KMS-11 (cell line): ENCODE measurements around the gene FRMD4A.

Experiments
- H2AFZ ChIP-seq: fragments of 200-600 bp; sonication (generic); 2 replicates; pipeline ENCODE4 v1.6.1; 2016; ENCODE audit warnings: antibody characterized with exemption, mixed run types, low read depth
- H3K27ac ChIP-seq: fragments of 200-600 bp; sonication (generic); 2 replicates; pipeline ENCODE4 v1.6.1; 2016; ENCODE audit warnings: mild to moderate bottlenecking, mixed run types
- H3K27me3 ChIP-seq: fragments of 200-600 bp; sonication (generic); 2 replicates; pipeline ENCODE4 v1.6.1; 2017; ENCODE audit warnings: mild to moderate bottlenecking, low read depth, mixed run types, moderate library complexity; ENCODE audit not compliant: insufficient read depth
- H3K36me3 ChIP-seq: fragments of 200-600 bp; sonication (generic); 2 replicates; pipeline ENCODE4 v1.6.1; 2017; ENCODE audit warnings: mild to moderate bottlenecking, mixed run types; ENCODE audit not compliant: insufficient read depth
- H3K4me1 ChIP-seq: fragments of 200-600 bp; sonication (generic); 2 replicates; pipeline ENCODE4 v1.6.1; 2016; ENCODE audit warnings: mild to moderate bottlenecking, low read depth, mixed run types; ENCODE audit not compliant: poor library complexity, severe bottlenecking
- H3K4me2 ChIP-seq: fragments of 200-600 bp; sonication (generic); 2 replicates; pipeline ENCODE4 v1.7.0; 2016; ENCODE audit warnings: mild to moderate bottlenecking, mixed run types
- H3K4me3 ChIP-seq: fragments of 200-600 bp; sonication (generic); IDR thresholded peaks from 2 replicates; pipeline ENCODE4 v1.6.1; 2017; ENCODE audit warnings: low read depth, low read length, mixed read lengths; ENCODE audit not compliant: insufficient read depth
- H3K79me2 ChIP-seq: fragments of 200-600 bp; sonication (generic); 2 replicates; pipeline ENCODE4 v1.6.1; 2016; ENCODE audit warnings: low read depth, mixed run types; ENCODE audit not compliant: insufficient read depth
- H3K9ac ChIP-seq: fragments of 200-600 bp; sonication (generic); 2 replicates; pipeline ENCODE4 v1.6.1; 2016; ENCODE audit warnings: mild to moderate bottlenecking, mixed run types
- H4K20me1 ChIP-seq: fragments of 200-600 bp; sonication (generic); 2 replicates; pipeline ENCODE4 v1.6.1; 2016; ENCODE audit warnings: mild to moderate bottlenecking, mixed run types; ENCODE audit not compliant: insufficient read depth
- TF ChIP-seq, protein P1 (sequence below): fragments of 200-600 bp; sonication (generic); conservative IDR thresholded peaks from 2 replicates; pipeline ENCODE4 v1.6.1; 2017; ENCODE audit warnings: low read depth, mild to moderate bottlenecking, antibody characterized with exemption, low read length, moderate library complexity, mixed read lengths

The FRMD4A gene

DNA sequence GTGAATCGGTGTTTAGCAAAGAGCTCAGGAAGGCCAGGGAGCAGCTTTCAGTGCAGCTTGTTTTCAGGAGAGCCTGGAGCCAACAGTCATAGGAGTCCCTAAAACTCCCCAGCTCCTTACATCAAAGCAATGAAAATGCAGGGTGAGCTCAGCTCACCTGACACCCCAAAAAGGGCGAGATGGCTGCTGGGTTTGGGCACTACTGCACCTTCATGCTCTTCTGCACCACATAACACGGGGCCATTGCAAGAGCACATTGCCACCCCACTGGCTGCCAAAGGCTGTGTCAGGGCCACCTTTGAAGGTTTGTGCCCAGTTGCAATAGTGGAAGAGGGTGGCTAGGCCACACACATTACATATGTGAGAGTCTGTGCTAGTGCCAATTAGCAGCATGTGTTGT lies 25.0 kb upstream of the FRMD4A start:
- Histone ChIP-seq H4K20me1 (no peaks in the 10 kb centered on the region), H3K4me3 (no peak overlapping the region), H3K27ac (no peak overlapping the region), H3K4me1 (no peaks in the 10 kb centered on the region), H3K4me2 (no peak overlapping the region), H3K36me3 (no peaks in the 10 kb centered on the region), H3K27me3 (no peaks in the 10 kb centered on the region), H3K79me2 (no peaks in the 10 kb centered on the region), H3K9ac (no peak overlapping the region), H2AFZ (no peak overlapping the region)
- TF ChIP-seq, protein P1, sequence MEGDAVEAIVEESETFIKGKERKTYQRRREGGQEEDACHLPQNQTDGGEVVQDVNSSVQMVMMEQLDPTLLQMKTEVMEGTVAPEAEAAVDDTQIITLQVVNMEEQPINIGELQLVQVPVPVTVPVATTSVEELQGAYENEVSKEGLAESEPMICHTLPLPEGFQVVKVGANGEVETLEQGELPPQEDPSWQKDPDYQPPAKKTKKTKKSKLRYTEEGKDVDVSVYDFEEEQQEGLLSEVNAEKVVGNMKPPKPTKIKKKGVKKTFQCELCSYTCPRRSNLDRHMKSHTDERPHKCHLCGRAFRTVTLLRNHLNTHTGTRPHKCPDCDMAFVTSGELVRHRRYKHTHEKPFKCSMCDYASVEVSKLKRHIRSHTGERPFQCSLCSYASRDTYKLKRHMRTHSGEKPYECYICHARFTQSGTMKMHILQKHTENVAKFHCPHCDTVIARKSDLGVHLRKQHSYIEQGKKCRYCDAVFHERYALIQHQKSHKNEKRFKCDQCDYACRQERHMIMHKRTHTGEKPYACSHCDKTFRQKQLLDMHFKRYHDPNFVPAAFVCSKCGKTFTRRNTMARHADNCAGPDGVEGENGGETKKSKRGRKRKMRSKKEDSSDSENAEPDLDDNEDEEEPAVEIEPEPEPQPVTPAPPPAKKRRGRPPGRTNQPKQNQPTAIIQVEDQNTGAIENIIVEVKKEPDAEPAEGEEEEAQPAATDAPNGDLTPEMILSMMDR: no peak

DNA sequence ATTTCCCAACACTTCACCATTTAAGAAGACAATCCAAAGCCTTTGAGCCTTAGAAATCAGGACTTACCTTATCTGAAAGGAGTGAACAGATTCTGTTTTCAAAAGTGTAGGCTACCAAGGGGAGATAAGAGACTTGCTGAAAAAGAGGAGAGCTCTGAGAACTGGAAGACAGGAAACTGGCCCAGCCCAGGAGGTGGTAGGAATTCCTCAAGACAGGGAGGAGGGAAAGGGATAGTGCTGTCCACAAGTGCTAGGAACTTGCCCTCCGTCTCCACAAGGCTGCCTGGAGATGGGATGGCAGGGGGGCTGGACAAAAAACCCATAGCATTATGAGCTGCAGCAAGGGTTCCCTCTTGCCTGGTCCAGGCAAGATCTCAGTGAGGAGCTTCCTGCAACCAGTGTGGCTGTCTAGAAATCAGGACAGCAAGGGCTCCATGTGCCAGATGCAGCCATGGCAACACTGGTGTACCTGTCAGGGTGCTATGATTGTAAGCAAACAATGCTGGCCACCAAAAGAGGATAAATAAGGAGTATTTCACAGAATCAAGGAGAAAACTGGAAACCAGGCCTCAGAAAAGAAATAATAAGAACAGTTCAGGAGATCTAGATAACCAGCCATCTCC lies 22.7 kb upstream of the FRMD4A start:
- H3K27ac ChIP-seq: no peak overlapping the region
- no peaks in the 10 kb centered on the region for H3K27me3 ChIP-seq
- no peaks in the 10 kb centered on the region for H3K79me2 ChIP-seq
- no peaks in the 10 kb centered on the region for H3K4me1 ChIP-seq
- no peak overlapping the region for H3K9ac ChIP-seq
- H3K4me2 ChIP-seq: no peak overlapping the region
- H3K36me3 ChIP-seq: no peaks in the 10 kb centered on the region
- TF ChIP-seq, protein P1: no peak
- no peak overlapping the region for H3K4me3 ChIP-seq
- H2AFZ ChIP-seq: no peak overlapping the region
- H4K20me1 ChIP-seq: no peaks in the 10 kb centered on the region

DNA sequence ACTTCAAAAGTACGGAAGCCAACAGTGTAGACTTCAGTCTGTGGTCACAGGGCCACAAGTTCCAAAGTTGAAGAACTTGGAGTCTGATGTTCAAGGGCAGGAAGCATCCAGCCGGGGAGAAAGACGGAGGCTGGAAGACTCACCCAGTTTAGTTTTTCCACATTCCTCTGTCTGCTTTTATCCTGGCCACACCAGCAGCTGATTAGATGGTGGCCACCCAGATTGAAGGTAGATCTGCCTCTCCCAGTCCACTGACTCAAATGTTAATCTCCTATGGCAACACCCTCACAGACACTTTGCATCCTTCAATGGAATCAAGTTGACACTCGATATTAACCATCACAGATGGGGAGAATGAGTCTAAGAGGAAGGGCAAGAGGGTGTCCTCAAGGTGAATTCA lies 19.3 kb upstream of the FRMD4A start:
- Histone ChIP-seq H3K4me2 (no peak overlapping the region), H3K79me2 (no peaks in the 10 kb centered on the region), H3K36me3 (no peaks in the 10 kb centered on the region), H3K27ac (no peak overlapping the region), H3K27me3 (no peaks in the 10 kb centered on the region), H3K4me1 (no peaks in the 10 kb centered on the region), H3K9ac (no peak overlapping the region), H2AFZ (no peak overlapping the region), H3K4me3 (no peak overlapping the region), H4K20me1 (no peaks in the 10 kb centered on the region)
- TF ChIP-seq, protein P1: no peak

DNA sequence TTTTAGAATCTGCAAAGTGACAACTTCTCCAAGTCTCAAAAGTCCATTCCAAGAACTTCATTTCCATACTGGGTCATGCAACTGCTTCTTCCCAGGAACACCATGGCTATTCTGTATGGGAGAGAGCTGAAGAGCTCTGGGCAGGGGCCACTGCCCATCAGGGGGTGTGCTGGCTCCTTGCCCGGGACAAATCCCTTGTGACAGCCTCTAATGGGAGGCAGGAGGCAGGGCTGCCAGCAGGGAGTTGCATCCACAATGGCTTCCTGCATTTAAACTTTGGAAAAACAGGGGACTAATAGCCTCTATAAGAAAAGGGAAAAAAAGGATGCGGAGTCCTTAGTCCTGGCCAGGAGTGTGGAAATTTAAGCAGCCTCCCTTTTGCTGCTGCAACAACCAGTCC lies 18.4 kb upstream of the FRMD4A start:
- Histone ChIP-seq H3K36me3 (no peaks in the 10 kb centered on the region), H3K4me2 (no peak overlapping the region)
- TF ChIP-seq, protein P1: no peak

More for the DNA sequence above, 18.4 kb upstream of the FRMD4A start:
- Histone ChIP-seq H2AFZ (no peak overlapping the region), H3K27ac (no peak overlapping the region), H3K4me3 (no peak overlapping the region), H3K9ac (no peak overlapping the region), H3K27me3 (no peaks in the 10 kb centered on the region), H3K79me2 (no peaks in the 10 kb centered on the region), H4K20me1 (no peaks in the 10 kb centered on the region), H3K4me1 (no peaks in the 10 kb centered on the region)
